HG03196 (cell line): Measurements from ENCODE around the gene LRRC72.
"Not testable (repeated sequence)": the region's sequence is repeated elsewhere in the genome, so short reads cannot be mapped to it uniquely, and the experiment has no call there.

ENCODE experiments used
- ATAC-seq: cut with Tn5 transposase; IDR thresholded peaks from one replicate; pipeline ENCODE4 v1.9.1; 2021; ENCODE audit not compliant: unreplicated experiment

The LRRC72 gene

GRCh38 chr7:16526742-16527540 lies at the start of gene LRRC72:
Gene LRRC72, plus strand, starts transcription at chr7:16526825. Its CDS starts 128 bp downstream, at chr7:16526953.
- no peak for ATAC-seq

GRCh38 chr7:16479161-16479560 lies 47.5 kb upstream of the LRRC72 start:
- no peak for ATAC-seq

GRCh38 chr7:16479591-16479990 lies 47.0 kb upstream of the LRRC72 start:
- no peak for ATAC-seq

- no peak for ATAC-seq
Measured at GRCh38 chr7:16484453-16485158, 42.0 kb upstream of the LRRC72 start.

GRCh38 chr7:16491148-16491547 lies 35.5 kb upstream of the LRRC72 start:
- no peak for ATAC-seq

GRCh38 chr7:16492513-16493062 lies 34.0 kb upstream of the LRRC72 start:
- ATAC-seq, result no peak

GRCh38 chr7:16493266-16493665 lies 33.4 kb upstream of the LRRC72 start:
- ATAC-seq, result no peak

- ATAC-seq, result no peak
Measured at GRCh38 chr7:16494551-16494950, 32.1 kb upstream of the LRRC72 start.

- ATAC-seq, result no peak
Measured at GRCh38 chr7:16494955-16495719, 31.5 kb upstream of the LRRC72 start.

- no peak for ATAC-seq
Measured at GRCh38 chr7:16498122-16498521, 28.5 kb upstream of the LRRC72 start.

- ATAC-seq, result no peak
Measured at GRCh38 chr7:16502303-16502702, 24.3 kb upstream of the LRRC72 start.

- no peak for ATAC-seq
Measured at GRCh38 chr7:16504019-16504418, 22.6 kb upstream of the LRRC72 start.

- ATAC-seq, result not testable (repeated sequence)
Measured at GRCh38 chr7:16506422-16506821, 20.2 kb upstream of the LRRC72 start.

GRCh38 chr7:16509829-16510228 lies 16.8 kb upstream of the LRRC72 start:
- ATAC-seq, result no peak

GRCh38 chr7:16511314-16511713 lies 15.3 kb upstream of the LRRC72 start:
- ATAC-seq, result no peak

- ATAC-seq, result no peak
Measured at GRCh38 chr7:16512097-16512496, 14.5 kb upstream of the LRRC72 start.

- no peak for ATAC-seq
Measured at GRCh38 chr7:16514271-16514670, 12.4 kb upstream of the LRRC72 start.

- ATAC-seq, result no peak
Measured at GRCh38 chr7:16514729-16515128, 11.9 kb upstream of the LRRC72 start.

- ATAC-seq, result no peak
Measured at GRCh38 chr7:16515785-16516685, 10.6 kb upstream of the LRRC72 start.

- ATAC-seq, result not testable (repeated sequence)
Measured at GRCh38 chr7:16519985-16520384, 6.6 kb upstream of the LRRC72 start.
